ENCODE data around the gene SMG5. TPM values are rescaled to one million over a fixed set of nuclear protein-coding genes. Genes with fewer than 3 reads are reported as not detected.

The SMG5 gene
- total RNA-seq, 1 experiment from 2014 or later: 129 TPM

DNA sequence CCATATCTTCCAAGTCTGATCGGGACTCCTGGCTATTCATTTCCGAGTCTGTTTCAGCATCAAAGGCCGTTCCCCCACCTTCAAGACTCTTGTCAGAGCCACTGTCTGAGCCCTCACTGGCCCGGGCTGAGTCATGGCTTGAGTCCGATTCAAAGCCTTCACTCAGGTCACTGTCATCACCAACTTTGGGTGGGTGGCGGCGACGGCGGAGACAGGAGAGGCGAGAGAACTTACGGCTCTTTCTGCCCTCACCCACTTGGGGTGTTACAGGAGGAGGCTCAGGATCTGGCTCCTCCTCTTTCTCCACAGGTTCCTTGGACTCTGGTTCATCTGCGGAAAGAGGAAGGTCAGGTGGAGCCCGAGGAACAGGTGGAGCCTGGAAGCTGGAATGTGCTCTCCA lies 16.6 kb downstream of the SMG5 start:
- TSS peak; percentile 50 for BruUV-seq (replicated peaks)
- POLR2A ChIA-PET (ENCODE audit: low non-redundant PET): no interaction called here
- Histone ChIP-seq H3K27ac (ENCODE audit: low read depth, low read length, poor library complexity, severe bottlenecking) (no peak overlapping the region), H3K9me3 (ENCODE audit: low read depth, low read length, poor library complexity, severe bottlenecking) (no peaks in the 10 kb centered on the region), H3K4me3 (ENCODE audit: low read depth, low read length, poor library complexity, severe bottlenecking) (no peak overlapping the region), H3K27me3 (replicated peaks; ENCODE audit: insufficient read depth, low read depth, low read length, poor library complexity) (no peaks in the 10 kb centered on the region), H3K36me3 (ENCODE audit: insufficient read depth, low read length, poor library complexity, severe bottlenecking) (peaks cover 85% of the 10 kb centered on the region), H3K4me1 (ENCODE audit: insufficient read depth, low read length, poor library complexity, severe bottlenecking) (no peaks in the 10 kb centered on the region)
- TF ChIP-seq CTCF (conservative IDR thresholded peaks at IDR 0.05; ENCODE audit: low read depth, low read length) (no peak), EZH2 (IDR thresholded peaks at IDR 0.05; ENCODE audit: borderline replicate concordance, low read depth, low read length, poor library complexity, severe bottlenecking) (no peak)
- CTCF ChIA-PET: no interaction called here
- intact Hi-C loops (cut with micrococcal nuclease; ENCODE audit: unreplicated experiment): no loop called here
- no peak for DNase-seq (ENCODE audit: low spot score)

DNA sequence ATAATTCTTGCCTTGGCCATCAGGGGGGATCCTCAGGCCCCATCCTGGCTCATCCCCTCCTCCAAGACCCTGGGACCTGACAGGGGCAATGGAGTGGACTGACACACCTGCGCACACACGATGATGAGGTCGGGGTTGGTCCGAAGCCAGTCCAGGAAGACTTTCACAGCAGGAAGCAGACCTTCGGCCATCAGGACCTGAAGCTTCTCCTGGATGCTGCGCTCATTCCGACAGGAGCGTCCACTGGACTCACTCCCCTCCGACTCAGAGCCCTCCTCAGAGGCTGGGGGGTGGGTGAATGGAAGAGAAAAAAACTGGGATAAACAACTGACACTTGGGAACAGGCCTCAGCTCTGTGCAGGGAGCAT lies 19.4 kb downstream of the SMG5 start:
- no peaks in the 10 kb centered on the region for H3K4me1 ChIP-seq (ENCODE audit: insufficient read depth, low read length, poor library complexity, severe bottlenecking)
- intact Hi-C loops (cut with micrococcal nuclease; ENCODE audit: unreplicated experiment): no loop called here
- H3K36me3 ChIP-seq (ENCODE audit: insufficient read depth, low read length, poor library complexity, severe bottlenecking): peaks cover 91% of the 10 kb centered on the region
- ChIA-PET CTCF (no interaction called here), POLR2A (ENCODE audit: low non-redundant PET) (no interaction called here)
- DNase-seq (ENCODE audit: low spot score): no peak
- no peak overlapping the region for H3K4me3 ChIP-seq (ENCODE audit: low read depth, low read length, poor library complexity, severe bottlenecking)
- no peaks in the 10 kb centered on the region for H3K27me3 ChIP-seq (replicated peaks; ENCODE audit: insufficient read depth, low read depth, low read length, poor library complexity)
- no peak for TF ChIP-seq EZH2 (IDR thresholded peaks at IDR 0.05; ENCODE audit: borderline replicate concordance, low read depth, low read length, poor library complexity, severe bottlenecking)
- TF ChIP-seq CTCF (conservative IDR thresholded peaks at IDR 0.05; ENCODE audit: low read depth, low read length): no peak
- H3K27ac ChIP-seq (ENCODE audit: low read depth, low read length, poor library complexity, severe bottlenecking): no peak overlapping the region
- H3K9me3 ChIP-seq (ENCODE audit: low read depth, low read length, poor library complexity, severe bottlenecking): no peaks in the 10 kb centered on the region
- BruUV-seq (replicated peaks): no TSS peak

GRCh38 chr1:156262461-156263287 lies 20.0 kb downstream of the SMG5 start:
- TF ChIP-seq CTCF (conservative IDR thresholded peaks at IDR 0.05; ENCODE audit: low read depth, low read length): no peak
- no peak for TF ChIP-seq EZH2 (IDR thresholded peaks at IDR 0.05; ENCODE audit: borderline replicate concordance, low read depth, low read length, poor library complexity, severe bottlenecking)
- Histone ChIP-seq H3K27me3 (replicated peaks; ENCODE audit: insufficient read depth, low read depth, low read length, poor library complexity) (no peaks in the 10 kb centered on the region), H3K4me1 (ENCODE audit: insufficient read depth, low read length, poor library complexity, severe bottlenecking) (no peaks in the 10 kb centered on the region), H3K9me3 (ENCODE audit: low read depth, low read length, poor library complexity, severe bottlenecking) (no peaks in the 10 kb centered on the region), H3K27ac (ENCODE audit: low read depth, low read length, poor library complexity, severe bottlenecking) (no peak overlapping the region), H3K4me3 (ENCODE audit: low read depth, low read length, poor library complexity, severe bottlenecking) (no peak overlapping the region), H3K36me3 (ENCODE audit: insufficient read depth, low read length, poor library complexity, severe bottlenecking) (peaks cover 91% of the 10 kb centered on the region)
- no peak for DNase-seq (ENCODE audit: low spot score)
- BruUV-seq (replicated peaks): no TSS peak
- intact Hi-C loops (cut with micrococcal nuclease; ENCODE audit: unreplicated experiment): no loop called here
- POLR2A ChIA-PET (ENCODE audit: low non-redundant PET): no interaction called here
- CTCF ChIA-PET: no interaction called here
